ENCODE results near the gene TEX2. TPM values are rescaled to one million over a fixed set of nuclear protein-coding genes. Genes with fewer than 3 reads are reported as not detected.

The TEX2 gene
- total RNA-seq, 2 experiments from 2014 or later, result 14.0 to 14.5 TPM

- Mint-ChIP-seq H3K4me3 (no peak overlapping the region), H3K36me3 (ENCODE audit: low read depth) (peaks cover 5% of the 10 kb centered on the region), H3K27ac (no peak overlapping the region), H3K4me1 (ENCODE audit: low read depth) (peaks cover 49% of the 10 kb centered on the region), H3K27me3 (no peaks in the 10 kb centered on the region), H3K9me3 (no peaks in the 10 kb centered on the region)
- ChIA-PET POLR2A (interaction anchor here (0.7 to 1.5 kb wide), 3 partner anchors 12 to 93 kb away, joined by 3 read pairs; partner anchors contain the start of gene ICAM2), CTCF (interaction anchor here (0.8 to 5.6 kb wide), 7 partner anchors 11 to 88 kb away, joined by 3 to 27 read pairs (median 4); no protein-coding TSS in a partner anchor)
- ATAC-seq, result no peak
- DNase-seq, result no peak
- intact Hi-C loops (cut with micrococcal nuclease), result no loop called here
- no peak for TF ChIP-seq CTCF (IDR thresholded peaks at IDR 0.05)
These were observed 150.1 kb downstream of the TEX2 start for GRCh38 chr17:64113006-64113405.

- ChIA-PET POLR2A (interaction anchor here (1.0 kb wide), 2 partner anchors 18 to 24 kb away, joined by 3 read pairs; partner anchors contain the start of gene ERN1), CTCF (interaction anchor here (1.4 to 5.6 kb wide), 3 partner anchors 19 to 48 kb away, joined by 3 to 27 read pairs (median 7); no protein-coding TSS in a partner anchor)
- ATAC-seq, result no peak
- no peaks in the 10 kb centered on the region for H3K9me3 Mint-ChIP-seq
- no peak overlapping the region for H3K27ac Mint-ChIP-seq
- peaks cover 5% of the 10 kb centered on the region for H3K36me3 Mint-ChIP-seq (ENCODE audit: low read depth)
- no peaks in the 10 kb centered on the region for H3K27me3 Mint-ChIP-seq
- no peak overlapping the region for H3K4me3 Mint-ChIP-seq
- TF ChIP-seq CTCF (IDR thresholded peaks at IDR 0.05), result no peak
- no peak for DNase-seq
- peaks cover 52% of the 10 kb centered on the region for H3K4me1 Mint-ChIP-seq (ENCODE audit: low read depth)
- intact Hi-C loops (cut with micrococcal nuclease), result no loop called here
These were observed 151.2 kb downstream of the TEX2 start for GRCh38 chr17:64111831-64112230.

- H3K27me3 Mint-ChIP-seq, result no peaks in the 10 kb centered on the region
- intact Hi-C loops (cut with micrococcal nuclease), result no loop called here
- TF ChIP-seq CTCF (IDR thresholded peaks at IDR 0.05), result no peak
- ATAC-seq (no peak), DNase-seq (no peak)
- POLR2A ChIA-PET, result no interaction called here
- H3K4me1 Mint-ChIP-seq (ENCODE audit: low read depth), result peaks cover 51% of the 10 kb centered on the region
- CTCF ChIA-PET, result interaction anchor here (0.9 to 1.6 kb wide), 2 partner anchors 17 to 23 kb away, joined by 4 read pairs; no protein-coding TSS in a partner anchor
- peaks cover 5% of the 10 kb centered on the region for H3K36me3 Mint-ChIP-seq (ENCODE audit: low read depth)
- peak overlapping the region; percentile 41 for H3K27ac Mint-ChIP-seq
- no peaks in the 10 kb centered on the region for H3K9me3 Mint-ChIP-seq
- H3K4me3 Mint-ChIP-seq, result no peak overlapping the region
These were observed 152.5 kb downstream of the TEX2 start for GRCh38 chr17:64110379-64111152.

GRCh38 chr17:64109400-64109799 lies 153.7 kb downstream of the TEX2 start:
- POLR2A ChIA-PET, result interaction anchor here (0.6 to 0.7 kb wide), 2 partner anchors 20 to 491 kb away, joined by 3 to 4 read pairs; no protein-coding TSS in a partner anchor
- intact Hi-C loops (cut with micrococcal nuclease), result no loop called here

More at GRCh38 chr17:64109400-64109799, 153.7 kb downstream of the TEX2 start:
- H3K27ac Mint-ChIP-seq, result peak overlapping the region; percentile 21
- no peaks in the 10 kb centered on the region for H3K9me3 Mint-ChIP-seq
- CTCF ChIA-PET, result interaction anchor here (0.6 to 1.6 kb wide), 4 partner anchors 11 to 29 kb away, joined by 3 to 4 read pairs (median 4); no protein-coding TSS in a partner anchor
- H3K4me3 Mint-ChIP-seq, result no peak overlapping the region
- no peak for TF ChIP-seq CTCF (IDR thresholded peaks at IDR 0.05)
- peaks cover 3% of the 10 kb centered on the region for H3K36me3 Mint-ChIP-seq (ENCODE audit: low read depth)
- no peaks in the 10 kb centered on the region for H3K27me3 Mint-ChIP-seq
- no peak for DNase-seq
- peaks cover 43% of the 10 kb centered on the region for H3K4me1 Mint-ChIP-seq (ENCODE audit: low read depth)
- ATAC-seq, result no peak
